HG03460 (cell line): ENCODE data around the gene CERS3.
A peak's percentile ranks its signal among the peaks of the same experiment; 100 is the strongest.
"Not testable (repeated sequence)": the region's sequence is repeated elsewhere in the genome, so short reads cannot be mapped to it uniquely, and the experiment has no call there.

ENCODE experiments used
- ATAC-seq: cut with Tn5 transposase; IDR thresholded peaks from one replicate; pipeline ENCODE4 v1.9.1; 2021; ENCODE audit not compliant: unreplicated experiment

The CERS3 gene

DNA sequence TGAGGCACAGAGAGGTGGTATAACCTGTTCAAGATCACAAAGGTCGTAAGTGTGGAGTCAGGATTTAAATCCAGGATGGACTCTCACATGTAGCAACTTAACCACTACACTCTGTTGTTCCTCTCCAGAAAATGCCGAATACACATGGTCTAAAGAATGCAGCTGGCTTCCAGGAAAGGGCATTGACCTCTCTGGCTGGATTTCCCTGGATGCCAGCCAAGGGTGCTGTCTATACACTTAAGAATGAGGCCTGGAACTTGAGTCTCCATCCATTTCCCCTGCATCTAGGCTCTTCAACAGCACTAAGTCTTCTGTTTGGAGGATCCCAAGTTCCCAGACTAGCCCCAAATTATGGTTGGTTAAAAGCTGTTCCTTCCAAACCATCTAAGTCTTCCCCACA lies 60.5 kb downstream of the CERS3 start:
- no peak for ATAC-seq

DNA sequence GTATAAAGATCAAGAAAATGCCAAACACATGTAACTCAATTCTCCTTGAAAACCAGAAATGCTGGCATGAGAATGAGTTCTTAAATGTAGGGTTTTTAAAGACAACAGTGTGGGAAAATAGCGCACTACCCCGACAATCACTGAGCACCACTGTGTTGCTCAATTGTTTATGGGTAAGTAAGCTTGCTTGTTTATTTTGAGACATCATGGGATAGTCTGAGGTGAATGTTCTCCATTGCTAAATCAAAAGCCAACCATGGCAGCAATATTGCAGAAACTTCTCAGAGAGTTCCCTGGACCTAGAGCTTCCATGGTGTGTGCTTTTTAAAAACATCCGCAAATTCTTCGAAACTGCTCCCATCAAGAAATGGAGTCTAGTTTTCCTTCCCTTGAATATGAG lies 62.7 kb downstream of the CERS3 start:
- no peak for ATAC-seq

DNA sequence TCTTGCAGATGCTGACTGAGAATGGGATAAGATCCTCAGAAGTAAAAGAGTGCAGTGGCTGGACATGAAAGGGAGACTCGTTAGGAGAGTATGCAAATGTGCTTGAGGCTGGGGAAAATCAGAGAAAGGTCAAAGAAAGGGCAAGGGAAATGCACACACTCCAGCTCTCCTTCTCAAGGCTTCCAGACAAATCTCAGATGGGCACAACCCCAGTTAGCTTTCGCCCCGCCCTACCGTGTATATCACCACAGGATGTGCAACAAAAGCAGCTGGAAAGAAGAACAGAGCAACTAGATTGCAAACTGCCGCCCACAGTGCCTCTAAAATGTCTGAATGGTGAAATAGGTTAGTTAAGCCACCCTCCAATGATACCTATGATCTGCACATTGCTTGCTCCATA lies 63.9 kb downstream of the CERS3 start:
- ATAC-seq, result no peak

GRCh38 chr15:100464256-100464655 lies 64.5 kb downstream of the CERS3 start:
- no peak for ATAC-seq

- ATAC-seq, result no peak
These were observed 65.2 kb downstream of the CERS3 start for GRCh38 chr15:100463515-100463914.

DNA sequence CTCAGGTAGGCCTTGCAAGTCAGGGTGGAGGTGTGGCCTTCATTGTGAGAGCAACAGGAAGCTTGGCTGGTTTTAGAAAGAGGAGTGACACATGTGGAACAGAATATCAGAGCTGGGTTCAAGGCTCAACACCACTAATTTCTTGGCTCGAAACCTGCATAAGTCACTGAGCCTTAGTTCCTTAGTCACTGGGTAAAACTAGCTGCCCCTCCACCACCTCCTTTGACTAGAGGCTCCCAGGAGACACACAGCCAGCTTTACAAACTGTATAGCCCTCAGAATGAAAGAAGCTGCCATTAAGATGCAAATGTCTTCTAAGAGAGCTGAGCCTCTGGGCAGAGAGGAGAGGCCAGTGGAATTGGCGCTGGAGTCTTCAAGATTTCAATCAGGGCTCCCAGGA lies 67.7 kb downstream of the CERS3 start:
- no peak for ATAC-seq

DNA sequence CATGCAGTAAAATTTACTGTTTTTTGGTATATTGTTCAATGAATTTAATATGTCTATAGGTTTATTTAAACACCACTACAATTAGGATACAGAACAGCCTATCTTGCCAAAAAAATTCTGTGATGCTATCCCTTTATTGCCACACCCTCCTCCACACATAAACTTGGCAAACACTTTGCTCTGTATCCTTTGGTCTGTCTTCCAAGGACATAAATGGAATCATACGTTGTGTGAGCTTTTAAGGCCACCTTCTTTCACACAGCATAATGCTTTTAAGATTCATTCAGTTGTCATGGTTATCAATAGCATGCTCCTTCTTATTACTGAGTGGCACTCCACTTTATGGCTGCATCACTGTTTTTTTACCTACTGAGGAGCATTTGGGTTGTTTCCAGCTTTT lies 71.5 kb downstream of the CERS3 start:
- no peak for ATAC-seq

- no peak for ATAC-seq
These were observed 74.6 kb downstream of the CERS3 start for GRCh38 chr15:100454148-100454547.

GRCh38 chr15:100448481-100448880 lies 80.3 kb downstream of the CERS3 start:
- no peak for ATAC-seq

DNA sequence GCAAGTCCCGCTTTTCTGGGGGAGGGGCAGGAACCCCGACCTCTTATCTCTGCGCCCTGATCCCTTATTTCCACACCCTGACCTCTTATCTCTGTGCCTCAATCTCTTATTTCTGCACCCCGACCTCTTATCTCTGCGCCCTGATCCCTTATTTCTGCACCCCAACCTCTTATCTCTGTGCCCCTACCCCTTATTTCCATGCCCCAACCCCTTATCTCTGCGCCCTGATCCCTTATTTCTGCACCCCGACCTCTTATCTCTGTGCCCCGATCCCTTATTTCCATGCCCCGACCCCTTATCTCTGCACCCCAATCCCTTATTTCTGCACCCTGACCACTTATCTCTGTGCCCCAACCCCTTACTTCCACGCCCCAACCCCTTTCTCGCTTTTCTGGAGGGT lies 87.7 kb downstream of the CERS3 start:
- ATAC-seq, result not testable (repeated sequence)

DNA sequence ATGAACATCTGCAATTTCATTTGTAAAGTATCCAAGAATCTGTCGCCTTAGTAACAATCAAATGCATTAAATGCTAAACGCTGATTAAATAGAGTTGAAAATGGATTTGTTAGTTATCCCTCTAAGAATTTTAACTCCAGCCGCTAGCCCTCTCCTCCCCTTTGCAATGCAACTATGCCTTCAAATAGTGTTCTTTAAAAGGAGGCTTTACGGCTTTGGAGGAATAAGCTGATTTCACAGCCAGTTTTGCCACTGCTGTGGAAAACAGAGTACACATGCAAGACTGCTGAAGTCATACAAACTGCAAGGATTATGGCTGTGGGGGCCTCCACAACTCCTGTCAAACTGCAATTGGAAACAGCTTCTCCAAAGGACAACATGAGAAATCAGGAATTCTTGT lies 89.2 kb downstream of the CERS3 start:
- ATAC-seq, result no peak

GRCh38 chr15:100438570-100438969 lies 90.2 kb downstream of the CERS3 start:
- ATAC-seq, result peak; percentile 52

DNA sequence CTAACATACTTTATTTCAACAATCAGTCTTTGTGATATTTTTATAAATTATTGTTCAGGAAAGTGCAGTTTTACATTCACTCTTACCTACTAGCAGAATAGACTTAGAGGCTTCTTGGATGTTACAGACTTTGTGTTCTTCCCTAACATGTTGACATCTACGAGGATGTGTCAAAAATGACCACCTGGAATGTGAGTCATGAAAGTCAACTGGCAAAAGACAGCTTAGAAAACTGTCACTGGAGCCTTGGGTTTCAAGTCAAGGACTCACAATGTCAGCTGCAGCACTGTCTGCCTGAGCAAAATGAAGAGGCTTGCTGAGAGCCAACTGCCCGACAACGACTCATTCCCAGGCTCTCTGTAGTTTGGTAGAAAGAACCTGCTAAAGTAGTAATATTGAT lies 91.5 kb downstream of the CERS3 start:
- ATAC-seq, result no peak

GRCh38 chr15:100434561-100434960 lies 94.2 kb downstream of the CERS3 start:
- no peak for ATAC-seq

DNA sequence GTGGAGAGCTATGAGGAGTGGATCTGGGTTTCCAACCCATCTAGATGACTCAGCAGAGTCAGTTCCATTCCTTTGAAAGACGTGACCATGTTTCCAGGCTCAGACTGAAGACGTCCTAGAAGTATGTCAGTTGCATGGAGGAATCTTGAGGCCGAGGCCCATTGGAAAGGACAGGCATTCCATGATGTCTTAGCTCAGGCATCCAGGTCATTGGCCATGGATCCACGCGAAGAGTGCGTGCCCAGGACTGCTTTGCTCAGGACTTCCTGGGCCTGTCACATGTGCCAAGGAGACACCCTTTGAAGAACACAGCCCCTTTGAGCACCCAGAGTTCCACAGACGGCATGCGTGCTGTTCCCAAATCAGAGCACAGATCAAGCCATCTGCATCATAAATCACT lies 94.7 kb downstream of the CERS3 start:
- no peak for ATAC-seq

DNA sequence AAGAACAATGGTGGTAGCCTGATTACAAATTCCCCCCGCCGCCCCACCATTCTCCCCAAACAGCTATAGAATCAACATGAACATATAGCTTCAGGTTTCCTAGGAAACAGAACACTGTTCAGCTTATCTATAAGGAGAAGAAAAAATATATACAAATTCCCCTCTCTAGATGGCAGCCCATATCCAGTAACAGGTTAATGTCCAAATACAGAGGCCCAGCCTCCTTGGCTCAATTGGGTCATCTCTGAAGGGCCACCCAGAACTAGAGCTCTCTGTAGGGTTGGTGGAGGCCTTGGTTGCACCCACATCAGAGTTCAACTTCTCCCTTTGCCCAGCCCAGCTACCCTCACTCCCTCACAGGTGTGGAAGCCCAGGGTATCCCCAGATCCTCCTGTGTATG lies 95.4 kb downstream of the CERS3 start:
- ATAC-seq, result no peak

GRCh38 chr15:100430411-100430810 lies 98.3 kb downstream of the CERS3 start:
- no peak for ATAC-seq

DNA sequence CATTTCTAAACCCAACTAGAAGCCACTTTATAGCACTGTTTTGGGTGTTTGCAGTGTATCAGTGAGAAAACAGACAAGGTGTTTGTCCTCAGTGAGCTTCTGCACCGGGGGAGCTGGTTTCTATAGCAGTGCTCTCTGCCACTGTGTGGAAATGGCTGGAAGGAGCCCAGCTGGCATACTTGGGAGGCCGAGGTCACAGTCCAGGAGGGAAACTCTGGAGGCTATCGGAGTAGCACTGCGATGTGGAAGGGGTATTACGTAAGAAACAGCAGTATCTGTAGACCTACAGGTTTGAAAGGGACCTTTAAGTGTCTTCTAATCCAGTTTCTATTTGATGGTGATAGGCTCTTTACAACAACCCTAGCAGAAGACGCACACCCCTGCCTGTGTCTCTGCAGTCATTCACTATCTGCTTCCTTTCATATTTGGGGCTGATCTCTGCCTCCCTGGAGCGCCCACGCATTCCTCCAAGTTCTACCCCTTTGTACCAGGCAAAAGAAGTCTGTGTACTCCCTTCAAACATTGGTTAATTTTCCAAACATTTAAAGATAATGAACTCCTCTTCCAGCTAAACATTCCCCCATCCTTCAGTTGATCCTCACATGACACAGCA lies 99.5 kb downstream of the CERS3 start:
- no peak for ATAC-seq

DNA sequence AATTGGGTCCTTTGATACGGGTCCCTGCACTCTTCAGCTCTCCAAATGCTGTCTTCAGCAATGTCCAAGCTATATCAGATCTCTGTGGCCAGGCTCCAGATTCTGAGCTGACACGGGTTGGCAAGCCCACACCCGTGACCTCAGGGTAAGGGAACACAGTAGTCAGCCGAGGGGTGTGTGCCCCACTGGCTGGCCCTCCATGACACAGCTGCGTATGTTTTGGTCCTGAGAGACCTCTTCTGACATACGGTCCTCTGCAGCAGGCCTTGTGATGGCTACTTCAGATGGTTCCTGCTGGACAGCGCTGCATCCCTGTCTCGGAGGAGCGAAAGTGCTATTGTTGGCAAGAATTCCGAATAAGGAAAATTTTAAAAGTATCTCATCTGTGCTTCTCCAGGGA lies 101.8 kb downstream of the CERS3 start:
- ATAC-seq, result no peak

GRCh38 chr15:100405179-100405578 lies 123.6 kb downstream of the CERS3 start:
- ATAC-seq, result no peak

DNA sequence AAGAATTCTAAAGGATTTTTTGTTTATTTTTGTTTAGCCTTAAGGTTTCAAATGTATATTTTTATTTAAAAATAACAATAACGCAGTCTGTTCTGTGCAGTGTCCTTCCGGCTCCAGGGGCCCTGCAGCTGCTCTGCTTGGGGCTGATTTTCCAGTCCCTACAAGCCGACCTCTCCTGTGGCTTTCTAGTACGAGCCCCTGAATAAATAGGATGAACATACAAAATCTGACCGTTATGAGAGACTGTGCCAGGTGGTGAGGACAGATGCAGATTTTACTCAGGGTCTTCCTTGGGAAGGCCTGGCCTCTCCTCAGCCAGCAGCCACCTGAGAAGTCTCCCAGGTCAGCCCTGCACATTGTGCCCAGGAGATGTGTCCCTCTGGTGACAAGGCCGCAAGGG lies 127.8 kb downstream of the CERS3 start:
- ATAC-seq, result no peak

GRCh38 chr15:100394736-100395440 lies 133.9 kb downstream of the CERS3 start:
- no peak for ATAC-seq

DNA sequence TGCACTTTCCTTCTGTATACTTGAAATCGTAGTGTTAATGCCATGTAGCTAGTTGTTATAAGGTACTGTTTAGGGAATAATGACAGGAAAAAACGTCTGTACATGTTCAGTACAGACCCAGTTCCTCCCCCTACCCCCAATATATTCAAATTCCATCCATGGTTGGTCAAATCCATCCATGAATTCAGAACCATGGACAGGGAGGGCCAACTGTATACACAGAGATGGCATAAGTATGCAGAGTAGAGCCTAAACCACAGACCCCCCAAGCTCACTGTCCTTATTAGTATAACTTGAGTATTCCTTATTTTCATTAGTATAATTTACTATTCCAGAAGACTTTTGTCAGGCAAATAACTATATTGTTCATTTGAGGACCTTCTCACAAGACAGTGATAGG lies 135.7 kb downstream of the CERS3 start:
- ATAC-seq, result no peak
